GM23338 (cell line): ENCODE results near the gene SLC26A1.

Source experiments
- CREB1 ChIP-seq: fragments of 250-450 bp; sonication (Bioruptor Pico); IDR thresholded peaks from 2 replicates; pipeline ENCODE4 v1.5.0; 2020; ENCODE audit warnings: low read depth, mild to moderate bottlenecking, moderate library complexity
- ZNF331 ChIP-seq: fragments of 250-450 bp; sonication (Bioruptor Pico); IDR thresholded peaks from 2 replicates; pipeline ENCODE4 v1.5.0; 2020; ENCODE audit warnings: low read depth, mild to moderate bottlenecking, moderate library complexity

- TF ChIP-seq ZNF331 (no peak), CREB1 (CRISPR knock-in tag) (no peak)
These were observed 30.7 kb downstream of the SLC26A1 start for GRCh38 chr4:962231-963208.
